Upper lobe of left lung (tissue), 6 donors: ENCODE results near the gene RASSF4. TPM values are rescaled to one million over a fixed set of nuclear protein-coding genes. Genes with fewer than 3 reads are reported as not detected.

Experiments used
- ATAC-seq, 2 donors: fragments of 200-7000 bp; cut with Tn5 transposase; one replicate each; pipeline ENCODE4 v1.9.1; 2022; ENCODE audit warnings: mild to moderate bottlenecking in 2 of 2, moderate library complexity in 2 of 2; ENCODE audit not compliant: low FRiP score in 2 of 2
- DNase-seq, 2 donors: peaks; one replicate each; pipeline ENCODE4 v3.0.0-alpha.2; 2019 to 2020
- H3K27ac ChIP-seq, 4 donors: fragments of 200-600 bp; sonication (generic); one replicate each; pipeline ENCODE4 v1.5.1; 2016 to 2019
- H3K27me3 ChIP-seq, 4 donors: fragments of 200-600 bp; sonication (generic); one replicate each; pipeline ENCODE4 v1.5.1; 2017 to 2019
- H3K36me3 ChIP-seq, 4 donors: fragments of 200-600 bp; sonication (generic); one replicate each; pipeline ENCODE4 v1.5.1; 2016 to 2019
- H3K4me1 ChIP-seq, 4 donors: fragments of 200-600 bp; sonication (generic); one replicate each; pipeline ENCODE4 v1.5.1; 2018 to 2019
- H3K4me3 ChIP-seq, 4 donors: fragments of 200-600 bp; sonication (generic); one replicate each; pipeline ENCODE4 v1.5.1; 2017 to 2019; ENCODE audit warnings: mild to moderate bottlenecking in 2 of 4, moderate library complexity in 1 of 4
- H3K9me3 ChIP-seq, 4 donors: fragments of 200-600 bp; sonication (generic); one replicate each; pipeline ENCODE4 v1.5.1; 2018 to 2019
- EP300 ChIP-seq, 4 donors: sonication (generic); formaldehyde crosslinking; IDR thresholded peaks; one replicate each; pipeline ENCODE4 v1.5.1; 2017; ENCODE audit warnings: antibody characterized with exemption in 4 of 4, control low read depth in 2 of 4
- POLR2A ChIP-seq, 4 donors: fragments of 450-650 bp; IDR thresholded peaks; one replicate each; pipeline ENCODE4 v1.5.1; 2016 to 2017; ENCODE audit warnings: antibody characterized with exemption in 4 of 4, mild to moderate bottlenecking in 2 of 4
- POLR2AphosphoS5 ChIP-seq, 2 donors: sonication (generic); formaldehyde crosslinking; IDR thresholded peaks; one replicate each; pipeline ENCODE4 v1.5.1; 2017; ENCODE audit warnings: antibody characterized with exemption in 2 of 2
- whole genome bisulfite sequencing, 2 donors: methylation state at CpG; one replicate each; pipeline ENCODE4 v1.1.5; 2017 to 2018; 5-methylcytosine and 5-hydroxymethylcytosine counted together
- total RNA-seq, 6 donors: library from RNA; depleted of rRNA in 4 of 6; stranded (reverse); fragments of >200 nt in 4 of 6; gene quantifications; one replicate each; pipeline versions ENCODE4 v1.1.0 to v1.2.1, GENCODE V29; 2016 to 2021
- TF ChIP-seq, protein P1 (sequence below), 6 experiments: fragments of 450-650 bp in 4 of 6; fragments of 200-600 bp in 2 of 6; sonication (generic) in 2 of 6; IDR thresholded peaks; one replicate each; pipeline ENCODE4 v1.5.1; 2016 to 2019; ENCODE audit warnings: antibody characterized with exemption in 6 of 6
- donor health status: DM: no; HTN: no; CAD: no; lungs with moderate emphysema.
- donor health status: DM: no; HTN: yes; CAD: no; lungs with severe emphysema.

The RASSF4 gene
- total RNA-seq, 6 donors from 2014 or later: 23.4 to 194 (median 48.0) TPM

DNA sequence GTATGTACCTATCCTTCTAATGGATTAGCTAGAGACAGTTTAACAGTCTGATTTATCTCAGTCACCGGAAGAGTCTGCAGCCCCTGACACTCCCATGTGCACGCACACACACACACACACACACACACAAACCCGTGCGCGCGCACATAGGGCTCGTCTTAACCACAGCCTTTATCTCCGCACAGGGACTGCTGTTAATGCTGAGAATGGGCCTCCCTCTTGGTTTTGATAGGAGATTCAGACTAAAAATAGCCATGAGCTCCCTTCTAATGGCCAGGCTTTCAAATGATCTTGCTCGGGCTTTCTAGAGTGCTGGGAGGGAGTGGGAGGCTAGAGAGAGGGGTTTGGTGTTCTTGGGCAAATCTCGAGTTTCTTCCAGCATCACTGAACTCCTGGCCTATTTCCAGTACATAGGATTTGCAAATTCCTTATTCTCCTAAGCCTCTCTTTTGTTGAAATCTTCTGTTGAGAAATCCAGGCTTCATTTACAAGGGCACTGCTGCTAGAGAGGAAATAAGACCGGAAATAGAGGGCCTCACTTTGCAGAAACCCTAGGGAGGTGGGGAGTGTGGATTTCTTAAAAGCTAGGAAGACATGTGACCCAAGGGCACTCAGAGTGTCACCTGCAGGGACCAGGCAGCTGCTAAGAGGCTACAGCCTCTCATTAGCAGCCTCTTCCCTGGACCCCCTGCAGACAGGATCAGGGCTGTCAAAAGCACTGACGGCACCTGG lies 46.1 kb upstream of the RASSF4 start:
- no peak overlapping the region for H3K4me3 ChIP-seq
- no peaks in the 10 kb centered on the region for H3K9me3 ChIP-seq
- 64 to 66% methylated on average over 6 to 12 of the region's 12 CpGs for WGBS, 2 donors
- H3K27ac ChIP-seq: no peak overlapping the region
- no peaks in the 10 kb centered on the region for H3K36me3 ChIP-seq
- ATAC-seq: no peak
- TF ChIP-seq, protein P1, sequence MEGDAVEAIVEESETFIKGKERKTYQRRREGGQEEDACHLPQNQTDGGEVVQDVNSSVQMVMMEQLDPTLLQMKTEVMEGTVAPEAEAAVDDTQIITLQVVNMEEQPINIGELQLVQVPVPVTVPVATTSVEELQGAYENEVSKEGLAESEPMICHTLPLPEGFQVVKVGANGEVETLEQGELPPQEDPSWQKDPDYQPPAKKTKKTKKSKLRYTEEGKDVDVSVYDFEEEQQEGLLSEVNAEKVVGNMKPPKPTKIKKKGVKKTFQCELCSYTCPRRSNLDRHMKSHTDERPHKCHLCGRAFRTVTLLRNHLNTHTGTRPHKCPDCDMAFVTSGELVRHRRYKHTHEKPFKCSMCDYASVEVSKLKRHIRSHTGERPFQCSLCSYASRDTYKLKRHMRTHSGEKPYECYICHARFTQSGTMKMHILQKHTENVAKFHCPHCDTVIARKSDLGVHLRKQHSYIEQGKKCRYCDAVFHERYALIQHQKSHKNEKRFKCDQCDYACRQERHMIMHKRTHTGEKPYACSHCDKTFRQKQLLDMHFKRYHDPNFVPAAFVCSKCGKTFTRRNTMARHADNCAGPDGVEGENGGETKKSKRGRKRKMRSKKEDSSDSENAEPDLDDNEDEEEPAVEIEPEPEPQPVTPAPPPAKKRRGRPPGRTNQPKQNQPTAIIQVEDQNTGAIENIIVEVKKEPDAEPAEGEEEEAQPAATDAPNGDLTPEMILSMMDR (IDR thresholded peaks at IDR 0.05): no peak
- TF ChIP-seq POLR2A (IDR thresholded peaks at IDR 0.05): no peak
- no peak for TF ChIP-seq POLR2AphosphoS5 (IDR thresholded peaks at IDR 0.05)
- no peaks in the 10 kb centered on the region for H3K27me3 ChIP-seq
- no peak for DNase-seq
- H3K4me1 ChIP-seq: peaks cover 10 to 36% (median 22%) of the 10 kb centered on the region in 4 donors

DNA sequence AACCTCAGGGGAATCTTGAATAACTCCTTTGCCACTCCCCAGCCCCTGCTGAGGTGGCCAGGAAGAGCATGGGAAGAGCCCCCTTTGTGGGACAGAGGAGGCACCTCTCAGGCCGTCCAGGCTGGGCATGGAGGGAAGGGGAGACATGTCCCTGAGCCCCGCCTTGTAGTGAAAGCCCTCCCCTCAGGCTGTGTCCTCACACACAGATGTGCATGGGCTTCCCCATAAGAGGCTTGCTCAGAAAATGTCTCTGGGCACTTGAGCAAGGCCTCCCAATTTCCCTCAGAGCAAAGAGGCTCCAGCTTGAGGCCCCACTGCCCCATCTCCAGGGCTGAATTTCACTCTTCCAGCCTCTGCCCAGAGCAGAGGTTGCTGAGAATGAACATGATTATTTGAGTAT lies 44.7 kb upstream of the RASSF4 start:
- Histone ChIP-seq H3K27ac (no peak overlapping the region), H3K4me1 (peaks cover 10 to 36% (median 20%) of the 10 kb centered on the region in 4 donors), H3K27me3 (no peaks in the 10 kb centered on the region), H3K9me3 (no peaks in the 10 kb centered on the region), H3K4me3 (no peak overlapping the region), H3K36me3 (no peaks in the 10 kb centered on the region)
- WGBS, 2 donors: 86 to 100% methylated on average over 2 of the region's 2 CpGs
- ATAC-seq: no peak
- TF ChIP-seq, protein P1 (IDR thresholded peaks at IDR 0.05): no peak
- no peak for TF ChIP-seq EP300 (IDR thresholded peaks at IDR 0.05)
- no peak for TF ChIP-seq POLR2A (IDR thresholded peaks at IDR 0.05)
- TF ChIP-seq POLR2AphosphoS5 (IDR thresholded peaks at IDR 0.05): no peak
- DNase-seq: no peak

DNA sequence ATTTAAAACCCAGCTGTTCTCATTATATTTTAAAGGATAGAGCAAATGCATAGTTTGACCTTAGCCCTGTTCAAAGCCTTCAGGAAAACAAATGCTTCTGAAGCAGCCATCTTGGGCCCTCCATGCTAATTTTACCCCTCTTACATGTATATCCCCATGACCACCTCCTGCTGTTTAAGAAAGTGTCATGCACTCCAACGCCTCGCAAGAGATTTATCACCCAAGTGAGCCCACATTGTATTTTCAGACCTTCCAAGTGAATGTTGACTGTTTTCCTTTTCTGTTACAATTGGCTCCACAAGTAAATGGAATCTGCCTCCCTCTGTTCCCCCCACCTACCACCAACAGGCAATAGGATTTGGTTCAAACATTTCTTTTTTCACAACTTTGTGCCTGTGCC lies 43.2 kb upstream of the RASSF4 start:
- Histone ChIP-seq H3K27me3 (no peaks in the 10 kb centered on the region), H3K27ac (no peak overlapping the region), H3K9me3 (no peaks in the 10 kb centered on the region), H3K36me3 (no peaks in the 10 kb centered on the region), H3K4me3 (no peak overlapping the region), H3K4me1 (peaks cover 6 to 28% (median 12%) of the 10 kb centered on the region in 4 donors)
- TF ChIP-seq EP300 (IDR thresholded peaks at IDR 0.05): no peak
- TF ChIP-seq, protein P1 (IDR thresholded peaks at IDR 0.05): no peak
- TF ChIP-seq POLR2AphosphoS5 (IDR thresholded peaks at IDR 0.05): no peak
- no peak for TF ChIP-seq POLR2A (IDR thresholded peaks at IDR 0.05)
- ATAC-seq (no peak), DNase-seq (no peak)
- 92% methylated on average over 2 of the region's 2 CpGs for WGBS, 2 donors

DNA sequence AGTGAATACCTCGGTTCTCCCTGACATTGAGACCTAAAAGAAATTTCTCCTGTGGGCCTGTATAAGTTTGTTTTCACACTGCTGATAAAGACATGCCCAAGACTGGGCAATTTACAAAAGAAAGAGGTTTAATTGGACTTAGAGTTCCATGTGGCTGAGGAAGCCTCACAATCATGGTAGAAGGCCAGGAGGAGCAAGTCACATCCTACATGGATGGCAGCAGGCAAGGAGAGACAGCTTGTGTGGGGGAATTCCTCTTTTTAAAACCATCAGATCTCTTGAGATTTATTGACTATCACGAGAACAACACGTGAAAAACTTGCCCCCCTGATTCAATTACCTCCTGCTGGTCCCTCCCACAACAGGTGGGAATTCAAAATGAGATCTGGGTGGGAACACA lies 41.8 kb upstream of the RASSF4 start:
- Histone ChIP-seq H3K4me3 (no peak overlapping the region), H3K4me1 (peaks cover 5 to 17% (median 11%) of the 10 kb centered on the region in 4 donors), H3K36me3 (no peaks in the 10 kb centered on the region), H3K9me3 (no peaks in the 10 kb centered on the region), H3K27me3 (no peaks in the 10 kb centered on the region), H3K27ac (no peak overlapping the region)
- ATAC-seq (no peak), DNase-seq (no peak)
- WGBS, 2 donors: 82 to 92% methylated on average over 3 of the region's 3 CpGs
- TF ChIP-seq EP300 (IDR thresholded peaks at IDR 0.05): no peak
- TF ChIP-seq POLR2A (IDR thresholded peaks at IDR 0.05): no peak
- no peak for TF ChIP-seq POLR2AphosphoS5 (IDR thresholded peaks at IDR 0.05)
- TF ChIP-seq, protein P1 (IDR thresholded peaks at IDR 0.05): no peak

- no peaks in the 10 kb centered on the region for H3K4me1 ChIP-seq
- H3K36me3 ChIP-seq: no peaks in the 10 kb centered on the region
- H3K27ac ChIP-seq: no peak overlapping the region
- ATAC-seq: no peak
- H3K9me3 ChIP-seq: no peaks in the 10 kb centered on the region
- H3K27me3 ChIP-seq: no peaks in the 10 kb centered on the region
- TF ChIP-seq POLR2AphosphoS5 (IDR thresholded peaks at IDR 0.05) (no peak), POLR2A (IDR thresholded peaks at IDR 0.05) (no peak), EP300 (IDR thresholded peaks at IDR 0.05) (no peak)
- TF ChIP-seq, protein P1 (IDR thresholded peaks at IDR 0.05): no peak
- DNase-seq: no peak
- H3K4me3 ChIP-seq: no peak overlapping the region
- 83 to 90% methylated on average over 3 of the region's 3 CpGs for WGBS, 2 donors
Observed at GRCh38 chr10:44920252-44920651, 39.4 kb upstream of the RASSF4 start.
